Stimulated activated CD4-positive, alpha-beta T cell treated with anti-CD3 and anti-CD28 coated beads, Interleukin-1b, Interleukin-23, amount 100 ng/mL, for 4 hours (primary cell): ENCODE data around the gene P3H2.
"Not testable (repeated sequence)": the region's sequence is repeated elsewhere in the genome, so short reads cannot be mapped to it uniquely, and the experiment has no call there.

Experiments
- DNase-seq, 2 donors: peaks; one replicate each; pipeline ENCODE4 v3.0.0-alpha.2; 2020; ENCODE audit warnings: low read depth in 2 of 2

The P3H2 gene

DNA sequence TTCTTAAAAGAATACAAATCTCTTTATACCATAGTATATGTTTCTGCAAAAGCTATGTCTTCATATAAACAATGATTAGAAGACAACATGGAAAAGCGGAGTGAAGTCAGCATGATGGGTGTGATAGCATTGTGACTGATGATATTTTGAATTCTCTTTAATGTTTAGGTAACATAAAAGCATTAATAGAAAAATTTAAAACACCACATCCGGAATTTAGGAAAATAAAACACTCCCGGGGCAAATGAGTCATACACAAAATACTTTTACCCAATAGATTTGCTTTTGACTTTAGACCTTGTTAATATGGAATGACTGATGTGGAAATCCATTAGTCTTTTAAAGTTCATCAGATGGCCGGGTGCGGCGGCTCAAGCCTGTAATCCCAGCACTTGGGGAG lies 134.7 kb downstream of the P3H2 start:
- no peak for DNase-seq

DNA sequence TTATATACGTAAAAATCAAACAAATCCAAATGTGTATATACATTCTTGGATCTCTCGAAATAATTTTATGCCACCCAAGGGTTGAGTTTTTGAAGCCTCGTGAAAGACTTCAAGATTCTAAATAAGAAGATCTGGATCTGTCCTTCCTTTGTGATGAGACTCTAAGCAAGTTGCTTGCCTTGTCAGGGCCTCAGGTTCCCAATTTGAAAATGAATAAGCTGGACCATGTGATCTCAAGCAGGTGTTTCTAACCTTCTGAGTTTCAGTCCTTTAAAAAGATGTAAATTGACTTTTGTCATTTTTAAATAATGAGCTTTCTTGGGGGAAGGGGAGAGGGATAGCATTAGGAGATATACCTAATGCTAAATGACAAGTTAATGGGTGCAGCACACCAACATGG lies 137.1 kb downstream of the P3H2 start:
- DNase-seq = no peak

DNA sequence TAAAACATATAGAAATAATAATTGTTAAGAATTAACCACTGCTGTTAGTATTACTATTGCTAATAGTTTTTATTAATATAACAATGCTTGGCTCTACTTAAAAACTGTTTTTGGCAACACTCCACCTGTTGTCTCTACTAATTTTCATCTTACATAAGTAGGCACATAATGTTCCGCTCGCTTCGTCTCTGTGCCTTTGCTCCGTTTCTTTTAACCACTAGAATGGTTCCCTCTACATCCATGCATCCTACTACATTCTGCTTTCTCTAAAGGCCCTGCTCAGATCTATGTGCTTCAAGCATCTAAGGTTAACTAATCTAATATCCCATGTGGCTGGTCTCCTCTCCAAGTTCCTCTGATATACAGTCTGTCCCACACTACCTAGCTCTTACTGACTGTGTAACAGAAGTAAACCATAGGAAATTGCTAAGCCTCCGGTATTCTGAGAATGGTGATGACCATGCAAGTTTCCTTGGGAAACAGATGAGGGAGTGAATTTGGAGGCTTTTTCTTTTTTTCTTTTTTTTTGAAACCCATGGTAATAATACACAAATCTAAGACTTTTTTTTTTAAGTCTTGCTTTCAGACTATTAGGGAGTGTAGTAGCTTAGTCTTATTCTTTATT lies 138.3 kb downstream of the P3H2 start:
- no peak for DNase-seq

DNA sequence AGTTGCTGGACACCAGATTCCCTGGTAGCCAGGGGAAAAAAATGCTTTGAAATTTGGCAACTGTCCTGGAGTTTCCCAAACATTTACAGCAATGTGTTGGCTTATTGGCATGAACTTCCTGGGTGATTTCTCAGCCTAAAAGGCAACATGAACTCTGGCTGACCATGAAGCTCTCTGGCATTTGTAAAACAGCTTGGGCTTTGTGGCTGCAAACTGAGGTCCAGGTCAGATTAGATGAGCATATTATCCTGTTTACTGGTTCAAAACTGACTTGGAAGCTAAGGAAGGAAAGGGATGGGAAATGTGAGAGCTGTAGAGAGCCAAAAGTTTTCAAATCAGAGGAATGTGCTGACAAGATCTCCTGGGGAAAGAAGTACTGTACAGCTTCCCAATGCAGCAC lies 139.0 kb downstream of the P3H2 start:
- no peak for DNase-seq

DNA sequence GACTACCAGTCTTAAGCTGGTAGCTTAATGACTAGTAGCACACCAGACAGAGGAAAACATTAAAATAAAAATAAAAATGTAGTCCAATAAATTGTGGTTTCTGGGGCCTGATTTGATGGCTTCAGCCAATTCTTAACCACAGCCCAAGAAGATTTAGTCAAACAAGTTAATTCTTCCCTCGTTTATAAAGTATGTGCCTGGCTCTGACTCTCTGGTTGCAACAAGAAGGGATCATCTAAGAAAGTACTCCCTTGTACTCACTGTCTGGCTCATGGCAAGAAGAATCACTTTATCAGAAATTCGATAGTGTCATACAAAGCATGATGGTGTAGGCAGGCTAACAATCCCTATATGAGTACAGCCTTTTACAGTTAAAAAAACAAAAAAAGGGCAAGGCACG lies 141.9 kb downstream of the P3H2 start:
- DNase-seq = no peak

DNA sequence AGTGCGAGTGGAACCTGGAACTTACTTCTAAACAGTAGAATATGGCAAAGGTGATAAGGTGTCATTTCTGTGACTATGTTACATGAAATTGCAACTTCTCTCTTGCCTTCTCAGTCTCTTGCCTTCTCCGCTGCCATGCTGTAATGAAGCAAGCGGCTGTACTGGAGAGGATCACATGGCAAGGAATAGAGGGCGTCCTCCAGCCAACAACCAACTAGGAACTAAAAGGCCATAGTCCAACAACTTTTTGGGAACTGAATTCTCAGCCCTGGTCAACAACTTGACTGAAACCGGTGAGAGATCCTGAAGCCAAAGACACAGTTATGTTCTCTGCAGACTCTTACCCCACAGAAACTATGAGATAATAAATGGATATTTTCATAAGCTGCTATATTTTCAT lies 143.5 kb downstream of the P3H2 start:
- no peak for DNase-seq

DNA sequence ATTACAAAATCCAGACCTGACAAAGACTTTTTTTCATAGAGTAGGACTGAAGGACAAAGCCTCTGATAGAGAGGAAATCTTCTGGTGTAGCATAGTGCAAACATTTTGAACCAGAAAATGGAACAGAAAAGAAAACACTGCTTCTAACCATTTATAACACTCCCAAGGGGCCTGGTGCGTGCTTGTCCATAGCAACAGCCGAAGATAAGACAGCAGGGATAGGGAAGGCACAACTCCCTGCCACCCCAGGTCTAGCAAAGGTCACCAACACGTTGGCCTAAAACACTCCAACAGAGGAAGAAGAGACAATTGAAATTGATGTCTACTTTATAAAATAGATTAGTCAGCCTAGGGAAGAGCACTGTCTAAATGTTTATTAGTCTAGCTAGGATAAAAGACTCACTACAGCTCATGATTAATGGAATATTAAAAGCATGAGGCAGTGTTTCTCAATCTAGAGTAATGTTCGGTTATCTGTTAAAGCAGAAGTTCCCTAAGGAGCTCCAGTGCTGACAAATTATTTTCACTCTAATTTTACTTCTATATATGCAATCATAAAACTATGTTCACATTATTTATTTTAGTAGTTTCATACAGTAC lies 145.2 kb downstream of the P3H2 start:
- no peak for DNase-seq

DNA sequence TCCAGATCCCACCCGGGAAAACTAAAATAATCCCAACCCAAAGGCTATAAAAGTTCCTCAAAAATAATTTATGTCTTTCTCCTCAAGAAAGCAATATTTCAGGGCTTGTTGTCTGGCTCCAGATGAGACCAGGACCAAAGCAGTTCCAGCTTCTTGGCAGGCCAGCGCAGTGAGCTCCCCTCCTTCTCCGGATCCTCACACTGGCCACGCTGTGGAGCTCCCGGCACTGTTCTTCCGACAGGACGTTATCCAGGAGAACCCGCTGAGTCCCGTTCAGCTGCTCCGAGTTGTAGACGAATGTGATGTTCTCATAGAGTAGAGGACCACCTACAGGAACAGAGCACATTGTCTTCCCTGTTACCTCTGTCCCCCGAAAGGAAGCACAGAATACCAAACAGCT lies 146.3 kb downstream of the P3H2 start:
- DNase-seq = no peak

DNA sequence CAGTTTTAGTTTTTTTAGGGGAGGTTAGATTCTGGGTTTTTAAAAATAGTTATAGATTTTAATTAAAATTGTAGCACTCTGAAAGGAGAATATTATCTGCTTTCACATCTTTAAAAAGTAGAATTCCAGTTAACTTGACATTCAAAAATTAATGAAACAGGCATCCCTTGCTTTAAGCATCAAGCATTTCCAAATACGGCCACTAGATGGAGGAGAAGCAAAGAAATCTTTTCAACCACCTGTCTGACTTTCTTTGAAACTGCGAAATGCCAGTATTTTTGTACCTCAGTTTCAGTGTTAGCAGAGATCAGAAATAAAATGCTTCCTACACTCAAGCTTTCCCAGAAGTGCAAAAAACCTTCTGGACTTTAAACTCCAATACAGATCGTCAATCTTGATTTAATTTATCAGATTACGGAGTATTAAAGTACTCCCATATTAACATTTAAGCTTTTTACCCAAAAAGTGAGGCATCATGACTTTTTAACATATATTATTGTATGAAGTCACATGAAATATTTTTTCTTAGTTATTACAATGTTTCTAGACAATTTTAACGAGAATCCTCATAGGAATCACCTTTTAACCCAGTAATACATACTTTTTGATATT lies 153.3 kb downstream of the P3H2 start:
- DNase-seq = peak in 1 of 2 donors; percentile 22

DNA sequence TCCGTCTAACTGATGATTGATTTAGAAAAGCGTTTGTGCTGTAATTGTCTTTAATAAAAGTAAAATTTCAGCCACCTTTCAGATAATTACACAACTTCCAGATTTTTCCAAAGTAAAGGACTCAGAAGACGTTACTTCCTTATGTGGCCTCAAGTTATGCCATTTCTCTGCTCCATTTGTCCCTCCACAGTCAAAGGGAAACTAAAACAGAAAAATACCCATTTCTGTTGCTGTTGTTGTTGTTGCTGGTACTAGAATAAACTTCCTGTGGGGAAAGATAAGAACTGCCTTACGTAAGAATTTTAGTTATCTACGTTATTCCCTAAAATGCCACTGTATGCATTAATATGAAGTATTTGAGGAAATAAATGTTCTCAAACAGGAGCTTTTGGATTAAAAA lies 153.9 kb downstream of the P3H2 start:
- no peak for DNase-seq

DNA sequence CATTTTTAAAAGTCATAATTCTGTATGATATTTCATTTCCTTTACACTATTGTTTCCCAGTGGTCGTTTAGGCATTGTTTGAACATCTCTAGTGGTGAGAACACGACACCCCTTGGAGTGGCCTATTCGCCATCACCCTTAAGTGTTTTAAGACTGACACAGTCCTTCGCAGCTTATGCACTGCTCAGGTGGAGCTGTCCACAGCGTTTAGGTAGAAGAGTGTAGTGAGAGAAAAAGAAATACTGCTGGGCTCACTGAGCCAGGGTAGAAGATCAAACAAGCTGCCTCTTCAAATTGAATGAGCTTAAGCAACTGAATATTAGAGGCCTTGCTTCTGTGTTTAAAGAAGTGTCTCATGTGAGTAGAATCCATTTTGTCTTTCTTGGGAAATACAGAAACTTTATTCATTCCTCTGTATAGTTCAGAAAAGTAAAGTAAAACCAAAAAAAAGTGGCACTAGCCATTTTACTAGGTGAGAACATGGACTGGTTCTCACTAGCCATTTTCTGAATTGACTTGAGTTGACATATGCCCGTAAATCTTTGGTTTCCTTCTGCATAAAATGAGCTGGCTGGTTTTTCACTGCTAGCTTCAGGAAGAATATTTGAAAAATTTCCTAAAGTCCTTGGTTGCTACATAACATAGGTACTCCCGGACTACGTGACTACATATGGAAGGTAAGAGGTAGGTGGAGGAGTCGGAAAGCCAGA lies 155.9 kb downstream of the P3H2 start:
- no peak for DNase-seq

DNA sequence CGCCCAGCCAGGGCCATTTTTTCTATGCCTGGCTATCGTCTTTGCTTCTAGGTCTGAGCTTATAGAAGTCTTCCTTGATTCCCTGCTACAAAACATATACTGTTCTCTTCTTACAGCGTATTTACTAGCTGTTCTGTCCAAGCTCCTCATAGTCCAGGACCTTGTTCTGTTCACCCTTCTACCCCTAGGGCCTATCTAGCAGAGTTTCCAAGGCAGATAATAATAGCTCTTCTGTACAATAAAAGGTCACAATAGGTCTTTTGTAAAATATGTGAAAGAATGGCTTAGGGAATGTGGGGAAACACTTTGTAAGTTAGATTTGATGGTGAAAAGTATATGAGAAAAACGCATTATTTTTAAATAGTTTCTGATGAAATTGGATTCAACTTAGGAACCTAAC lies 158.2 kb downstream of the P3H2 start:
- no peak for DNase-seq

DNA sequence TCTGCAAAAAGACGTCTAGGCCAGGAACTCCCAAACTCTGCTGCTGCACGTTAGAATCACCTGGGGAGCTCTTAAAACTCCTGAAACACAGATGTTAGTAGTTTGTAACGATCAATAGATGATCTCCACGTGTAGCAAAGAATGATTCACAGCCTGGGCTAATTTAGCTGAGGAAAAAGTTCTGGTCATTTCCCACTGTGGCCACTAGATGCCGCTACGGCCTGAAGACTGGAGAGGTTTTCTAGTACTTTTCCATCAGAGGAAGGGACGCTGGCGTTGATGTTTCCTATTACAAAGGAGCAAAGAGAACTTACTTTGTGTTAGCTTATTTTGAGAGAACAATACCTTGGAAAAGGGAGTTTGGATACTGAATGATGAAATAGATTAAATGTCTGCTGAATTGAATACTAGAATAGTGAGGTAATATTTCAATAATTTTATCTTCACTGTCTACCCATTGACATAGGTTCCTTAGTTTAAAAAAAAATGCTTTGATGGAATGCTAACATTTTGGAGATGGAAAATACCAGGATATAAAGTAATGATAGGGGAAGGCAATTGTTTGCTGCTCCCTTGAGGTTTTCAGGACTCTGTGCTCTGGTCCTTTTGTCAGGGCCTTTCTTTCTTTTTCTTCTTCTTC lies 159.1 kb downstream of the P3H2 start:
- DNase-seq = peak; percentile 57 to 60

DNA sequence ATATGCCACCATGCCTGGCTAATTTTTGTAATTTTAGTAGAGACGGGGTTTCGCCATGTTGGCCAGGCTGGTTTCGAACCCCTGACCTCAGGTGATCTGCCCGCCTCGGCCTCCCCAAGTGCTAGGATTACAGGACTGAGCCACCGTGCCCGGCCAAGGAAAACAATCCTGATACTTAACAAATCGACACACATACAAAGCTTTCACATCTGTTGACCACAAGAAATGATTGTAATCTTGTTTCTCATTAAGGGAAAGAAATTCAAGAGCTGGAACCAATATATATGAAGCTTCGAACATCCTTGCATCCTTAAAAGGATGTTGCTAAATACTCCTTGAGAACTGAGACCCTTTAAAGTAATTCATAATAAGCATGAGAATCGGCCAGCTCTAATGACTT lies 159.6 kb downstream of the P3H2 start:
- DNase-seq = not testable (repeated sequence)

DNA sequence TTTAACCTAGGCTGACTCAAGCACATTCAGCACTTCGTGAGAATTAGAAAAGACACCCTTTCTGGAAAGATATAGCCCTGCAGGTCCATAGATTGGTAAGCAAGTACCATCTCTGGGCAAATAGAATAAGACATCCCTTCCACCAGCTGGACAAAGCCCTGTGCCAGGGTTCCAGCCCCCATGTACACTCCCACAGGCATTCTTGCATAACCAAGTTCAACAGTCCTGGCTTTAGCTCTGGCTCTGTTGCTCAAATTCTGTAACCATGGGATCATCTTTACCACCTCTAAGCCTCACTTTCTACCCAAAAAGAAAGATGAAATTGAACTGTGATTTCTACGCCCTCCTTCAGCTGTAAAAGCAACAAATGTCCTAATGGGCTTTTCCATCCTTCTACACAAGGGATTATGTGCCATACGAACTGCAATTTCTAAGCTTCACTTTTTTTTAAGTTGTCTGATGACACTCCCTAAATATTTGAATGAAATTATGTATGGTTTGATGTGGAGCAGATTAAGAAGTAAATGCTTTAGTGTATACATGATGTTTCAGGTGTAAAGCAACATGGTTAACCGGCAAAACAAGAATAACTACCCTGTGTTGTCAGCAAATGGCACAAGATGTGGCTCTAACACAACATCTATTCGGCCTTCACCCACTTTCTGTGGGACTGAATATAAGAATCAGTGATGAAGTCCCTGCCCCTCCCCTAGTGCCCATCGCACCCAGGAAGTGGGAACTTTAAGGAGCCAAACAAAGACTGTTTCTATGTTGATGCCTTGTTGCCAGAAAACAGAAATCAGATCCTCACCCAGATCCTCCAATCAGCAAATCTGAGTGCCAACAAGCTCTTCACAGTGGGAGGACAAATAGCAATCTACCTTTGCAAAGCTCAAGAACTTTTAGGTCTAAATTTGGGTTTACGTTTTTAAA lies 165.7 kb downstream of the P3H2 start:
- no peak for DNase-seq

DNA sequence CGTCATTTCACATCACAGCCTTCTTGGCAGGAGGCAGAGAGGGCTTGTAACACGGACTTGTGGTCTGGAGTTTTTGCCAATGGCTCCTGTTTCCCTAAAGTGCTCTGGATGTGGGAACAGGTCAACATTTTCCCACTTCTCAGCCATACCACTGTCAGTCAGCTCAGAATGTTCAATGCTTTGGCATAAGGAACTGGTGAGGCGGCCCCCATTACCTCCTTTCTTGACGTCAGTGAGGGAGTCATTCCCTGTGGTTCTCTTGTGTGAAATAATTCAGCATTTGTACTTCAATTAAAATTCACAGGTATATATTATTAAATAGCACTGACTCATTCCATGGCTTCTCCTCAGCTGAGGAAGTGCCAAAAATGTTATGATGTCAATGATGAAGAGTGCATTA lies 167.1 kb downstream of the P3H2 start:
- DNase-seq = no peak

DNA sequence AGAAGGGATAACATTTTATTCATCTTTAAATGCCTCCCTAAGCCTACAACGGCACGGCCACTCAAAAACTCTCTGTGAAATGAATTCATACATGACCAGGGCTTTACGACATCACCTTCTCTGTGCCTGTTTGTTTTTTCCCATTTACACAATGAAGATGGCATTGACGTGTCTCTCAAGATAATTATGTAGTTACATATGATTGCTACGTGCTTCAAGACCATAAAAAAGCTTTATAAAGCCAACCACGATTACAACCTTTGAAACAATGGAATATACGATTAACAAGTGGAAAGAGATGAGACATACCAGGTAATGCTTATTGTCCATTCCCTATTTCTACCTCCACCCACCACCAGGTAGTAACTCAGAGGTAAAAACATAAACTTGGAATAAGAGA lies 168.4 kb downstream of the P3H2 start:
- DNase-seq = no peak

DNA sequence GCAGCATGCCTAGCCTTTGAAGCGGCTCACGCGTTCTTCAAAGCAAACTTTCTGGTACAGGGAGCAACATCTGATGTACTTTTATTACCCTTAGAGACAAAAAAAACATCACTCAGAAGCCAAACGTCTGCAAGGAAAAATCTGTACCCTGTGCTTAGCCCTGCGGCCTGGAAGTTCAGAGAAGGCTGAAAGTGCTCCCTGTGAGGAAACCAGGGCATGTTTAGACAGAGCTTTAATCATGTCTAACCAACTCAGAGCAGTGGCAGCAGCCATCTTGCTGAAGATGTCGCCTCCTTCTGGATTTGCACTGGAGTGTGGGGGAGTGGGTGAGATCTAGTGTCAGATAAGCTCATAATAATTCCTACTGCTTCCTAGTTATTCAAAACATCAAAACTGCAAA lies 170.4 kb downstream of the P3H2 start:
- no peak for DNase-seq

DNA sequence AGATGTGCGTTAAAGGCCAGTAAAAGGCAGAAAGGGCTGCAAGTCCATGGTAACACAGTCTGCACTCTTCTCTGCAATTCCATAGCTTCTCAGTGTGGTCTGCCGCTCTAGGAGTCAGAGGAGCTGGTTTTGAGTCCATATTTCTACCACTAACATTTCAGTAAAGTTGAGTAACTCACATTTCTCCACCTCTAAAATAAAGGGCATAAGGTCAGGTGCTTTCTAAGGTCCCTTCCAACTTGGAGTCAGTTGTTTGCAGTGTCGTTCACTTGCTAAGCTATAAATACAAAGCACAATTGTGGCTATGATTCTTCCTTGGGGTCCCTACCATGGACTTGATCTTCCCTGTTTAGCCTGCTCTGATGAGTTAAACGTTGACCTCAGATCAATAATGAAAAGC lies 171.1 kb downstream of the P3H2 start:
- no peak for DNase-seq

DNA sequence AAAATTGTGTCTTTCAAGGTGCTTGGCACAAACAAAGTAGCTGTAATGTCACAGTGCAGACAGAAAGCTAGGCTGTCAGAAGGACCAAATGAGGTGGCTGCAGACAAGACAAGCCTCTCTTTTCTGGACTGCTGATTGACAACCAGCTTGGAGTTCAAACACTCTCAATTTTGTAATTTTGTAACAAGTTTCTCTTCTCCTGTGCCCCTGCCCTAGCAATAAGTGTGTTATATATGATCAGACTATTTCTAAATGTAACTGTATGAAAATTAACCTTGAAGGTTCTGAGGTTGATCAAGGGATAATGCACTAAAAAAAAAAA lies 172.0 kb downstream of the P3H2 start:
- DNase-seq = no peak

DNA sequence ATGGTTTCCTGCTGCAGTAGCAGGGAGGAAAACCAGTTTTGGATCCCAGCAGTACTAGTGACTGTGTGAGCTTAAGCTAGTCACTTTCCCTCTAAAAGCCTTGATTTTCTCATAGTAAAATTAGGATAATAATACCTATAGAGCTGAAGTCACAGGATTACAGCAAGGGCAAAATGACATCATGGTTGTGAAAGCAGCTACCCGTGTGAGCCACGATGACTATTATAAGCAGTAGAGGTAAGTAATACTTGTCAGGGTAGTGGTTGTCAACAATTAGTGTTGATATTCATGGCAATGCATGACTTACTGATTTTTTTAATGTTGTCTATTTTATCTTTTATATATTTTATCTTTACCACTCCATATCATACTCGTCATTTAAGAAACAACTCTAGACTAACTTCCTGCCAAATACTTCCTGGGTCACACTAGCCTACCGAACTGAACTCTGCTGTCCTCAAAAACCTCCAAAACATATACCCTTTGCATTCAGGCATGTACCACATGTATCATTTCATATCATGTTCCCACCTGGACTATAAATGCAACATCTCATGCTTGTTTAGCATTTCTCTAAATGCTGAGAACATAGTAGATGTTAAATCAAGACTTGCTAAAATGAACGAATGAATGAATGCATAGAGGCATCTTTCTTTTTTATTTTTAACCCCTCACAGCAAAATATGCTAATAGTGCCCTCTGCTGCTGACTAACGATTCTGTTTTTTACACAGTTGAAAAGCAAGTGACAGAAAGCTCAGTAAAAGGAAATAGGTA lies 172.6 kb downstream of the P3H2 start:
- DNase-seq = no peak
